GM10266 (cell line): ENCODE results near the gene PRAC2.

ENCODE experiments used
- DNase-seq: peaks from one replicate; pipeline ENCODE4 v3.0.0; 2012; ENCODE audit errors: extremely low spot score
- CTCF ChIP-seq: IDR thresholded peaks from 2 replicates; pipeline ENCODE4 v1.5.1; 2012; ENCODE audit warnings: mild to moderate bottlenecking, low read depth; ENCODE audit not compliant: control insufficient read depth, insufficient read depth; ENCODE audit errors: missing control alignments

PRAC2 gene

GRCh38 chr17:48717367-48718226, 5.4 kb upstream of the PRAC2 start:
- no peak for TF ChIP-seq CTCF
- DNase-seq = no peak

- no peak for TF ChIP-seq CTCF
- no peak for DNase-seq
Observed at GRCh38 chr17:48718227-48718760, 4.7 kb upstream of the PRAC2 start.

- no peak for TF ChIP-seq CTCF
- no peak for DNase-seq
Observed at GRCh38 chr17:48718761-48719641, 4.0 kb upstream of the PRAC2 start.

- no peak for DNase-seq
- no peak for TF ChIP-seq CTCF
Observed at GRCh38 chr17:48719642-48720265, 3.2 kb upstream of the PRAC2 start.

GRCh38 chr17:48720266-48721008, 2.5 kb upstream of the PRAC2 start:
- no peak for DNase-seq
- TF ChIP-seq CTCF = no peak

- no peak for DNase-seq
- TF ChIP-seq CTCF = no peak
Observed at GRCh38 chr17:48721009-48721402, 2.0 kb upstream of the PRAC2 start.
